Measurements from ENCODE around the gene HGD.
"Not testable (repeated sequence)": the region's sequence is repeated elsewhere in the genome, so short reads cannot be mapped to it uniquely, and the experiment has no call there.

Gene HGD

GRCh38 chr3:120636795-120637401 is 45.1 kb downstream of the HGD start:
- no peak for DNase-seq

- no peak for DNase-seq
Measured at GRCh38 chr3:120634539-120634938, 47.5 kb downstream of the HGD start.

- DNase-seq, result no peak
Measured at GRCh38 chr3:120625159-120625586, 56.9 kb downstream of the HGD start.

- DNase-seq, result no peak
Measured at GRCh38 chr3:120623727-120624093, 58.3 kb downstream of the HGD start.

GRCh38 chr3:120622870-120623726 is 58.9 kb downstream of the HGD start:
- DNase-seq, result no peak

- no peak for DNase-seq
Measured at GRCh38 chr3:120622457-120622856, 59.6 kb downstream of the HGD start.

GRCh38 chr3:120616745-120617144 is 65.3 kb downstream of the HGD start:
- DNase-seq, result not testable (repeated sequence)

GRCh38 chr3:120615847-120616609 is 66.0 kb downstream of the HGD start:
- DNase-seq, result no peak

GRCh38 chr3:120614765-120615164 is 67.3 kb downstream of the HGD start:
- no peak for DNase-seq

- DNase-seq, result no peak
Measured at GRCh38 chr3:120608506-120608905, 73.5 kb downstream of the HGD start.

- DNase-seq, result no peak
Measured at GRCh38 chr3:120604784-120605183, 77.3 kb downstream of the HGD start.

- no peak for DNase-seq
Measured at GRCh38 chr3:120604382-120604781, 77.7 kb downstream of the HGD start.

- no peak for DNase-seq
Measured at GRCh38 chr3:120602682-120603081, 79.4 kb downstream of the HGD start.

GRCh38 chr3:120601554-120601953 is 80.5 kb downstream of the HGD start:
- DNase-seq, result no peak

GRCh38 chr3:120599211-120599610 is 82.8 kb downstream of the HGD start:
- no peak for DNase-seq

- DNase-seq, result no peak
Measured at GRCh38 chr3:120597445-120598049, 84.5 kb downstream of the HGD start.

- no peak for DNase-seq
Measured at GRCh38 chr3:120596853-120597223, 85.2 kb downstream of the HGD start.

GRCh38 chr3:120596116-120596852 is 85.8 kb downstream of the HGD start, which contains the start of gene NDUFB4:
NDUFB4 (plus strand) TSS chr3:120596336; CDS start chr3:120596360, 24 bp downstream.
- peak; percentile 40 to 82 for DNase-seq

- DNase-seq, result no peak
Measured at GRCh38 chr3:120595788-120596115, 86.3 kb downstream of the HGD start.

GRCh38 chr3:120587332-120587975 is 94.6 kb downstream of the HGD start:
- no peak for DNase-seq

Measured in cerebellar nuclear complex (tissue), 1 donor.